IMR-90 (cell line): ENCODE measurements around the gene LUC7L3. TPM values are rescaled to one million over a fixed set of nuclear protein-coding genes. Genes with fewer than 3 reads are reported as not detected.

Experiments
- ATAC-seq: fragments of 200-7000 bp; cut with Tn5 transposase; 2 replicates; pipeline ENCODE4 v1.9.1; 2020; ENCODE audit warnings: low read depth, mild to moderate bottlenecking, moderate library complexity
- BruUV-seq: library from RNA; stranded (reverse); fragments of 400-500 nt; replicated peaks from 2 replicates; lab custom pipeline; 2021; lab: Mats Ljungman, UMichigan
- CTCF ChIA-PET: fragments of 300-600 bp; formaldehyde crosslinking; extraction: SDS; loops from one replicate; lab custom pipeline; 2021; ENCODE audit warnings: antibody characterized with exemption; lab: Yijun Ruan, JAX
- POLR2A ChIA-PET: fragments of 300-600 bp; sonication (Branson Sonifier 250); formaldehyde crosslinking; loops from one replicate; lab custom pipeline; 2022; ENCODE audit warnings: antibody characterized with exemption; ENCODE audit not compliant: unreplicated experiment; lab: Charles Lee
- DNase-seq: peaks from one replicate; pipeline ENCODE4 v3.0.0; 2013
- H2AFZ ChIP-seq: replicated peaks from 2 replicates; pipeline ENCODE3; 2013; ENCODE audit warnings: low read length, mild to moderate bottlenecking; ENCODE audit not compliant: poor library complexity
- H2AK5ac ChIP-seq: 2 replicates; pipeline ENCODE4 v1.6.1; 2013; ENCODE audit warnings: low read depth, low read length, inconsistent platforms
- H2AK9ac ChIP-seq: replicated peaks from 2 replicates; pipeline ENCODE3; 2013; ENCODE audit warnings: mild to moderate bottlenecking, low read depth, low read length, moderate library complexity; ENCODE audit not compliant: poor library complexity
- H2BK120ac ChIP-seq: 2 replicates; pipeline ENCODE4 v1.6.1; 2013; ENCODE audit warnings: low read depth, low read length, inconsistent platforms
- H2BK15ac ChIP-seq: 3 replicates; pipeline ENCODE4 v1.6.1; 2013; ENCODE audit warnings: low read depth, low read length, inconsistent platforms
- H2BK20ac ChIP-seq: 2 replicates; pipeline ENCODE4 v1.6.1; 2013; ENCODE audit warnings: low read depth, mild to moderate bottlenecking, inconsistent platforms, low read length, moderate library complexity
- H2BK5ac ChIP-seq: 2 replicates; pipeline ENCODE4 v1.6.1; 2013; ENCODE audit warnings: mild to moderate bottlenecking, low read depth, low read length, inconsistent platforms; ENCODE audit not compliant: poor library complexity, severe bottlenecking
- H3K14ac ChIP-seq: replicated peaks from 2 replicates; pipeline ENCODE4 v1.6.1; 2013; ENCODE audit warnings: low read depth, low read length, inconsistent platforms
- H3K18ac ChIP-seq: 2 replicates; pipeline ENCODE4 v1.6.1; 2013; ENCODE audit warnings: low read depth, low read length, control low read depth
- H3K23ac ChIP-seq: 2 replicates; pipeline ENCODE4 v1.6.1; 2013; ENCODE audit warnings: low read depth, low read length, inconsistent platforms
- H3K27ac ChIP-seq: 2 replicates; pipeline ENCODE4 v1.5.1; 2013; ENCODE audit warnings: mild to moderate bottlenecking, control low read depth, low read length; ENCODE audit not compliant: insufficient read depth
- H3K27me3 ChIP-seq: 2 replicates; pipeline ENCODE4 v1.6.1; 2013; ENCODE audit warnings: low read length; ENCODE audit not compliant: control insufficient read depth, insufficient read depth
- H3K36me3 ChIP-seq: 2 replicates; pipeline ENCODE4 v1.6.1; 2013; ENCODE audit warnings: low read length, mixed read lengths; ENCODE audit not compliant: control insufficient read depth, insufficient read depth
- H3K4ac ChIP-seq: 2 replicates; pipeline ENCODE4 v1.6.1; 2013; ENCODE audit warnings: low read depth, low read length, inconsistent platforms
- H3K4me1 ChIP-seq: 2 replicates; pipeline ENCODE4 v1.6.1; 2013; ENCODE audit warnings: low read length, mixed read lengths; ENCODE audit not compliant: control insufficient read depth, insufficient read depth
- H3K4me2 ChIP-seq: 2 replicates; pipeline ENCODE4 v1.6.1; 2013; ENCODE audit warnings: low read depth, mild to moderate bottlenecking, control low read depth, low read length, moderate library complexity
- H3K4me3 ChIP-seq: 2 replicates; pipeline ENCODE4 v1.5.1; 2013; ENCODE audit warnings: low read depth, mild to moderate bottlenecking, control low read depth, low read length, moderate library complexity; ENCODE audit not compliant: insufficient read depth
- H3K56ac ChIP-seq: 2 replicates; pipeline ENCODE4 v1.6.1; 2013; ENCODE audit warnings: low read length, inconsistent platforms; ENCODE audit not compliant: insufficient read depth; ENCODE audit errors: extremely low read depth
- H3K79me1 ChIP-seq, 2 experiments: 2 replicates each; pipeline ENCODE4 v1.6.1; 2013; ENCODE audit warnings: low read length in 2 of 2, inconsistent platforms in 1 of 2, low read depth in 1 of 2
- H3K9ac ChIP-seq: 2 replicates; pipeline ENCODE4 v1.6.1; 2013; ENCODE audit warnings: low read depth, low read length, control low read depth
- H3K9me1 ChIP-seq: 2 replicates; pipeline ENCODE4 v1.6.1; 2013; ENCODE audit warnings: low read length, inconsistent platforms; ENCODE audit not compliant: insufficient read depth
- H3K9me3 ChIP-seq: 2 replicates; pipeline ENCODE4 v1.6.1; 2013; ENCODE audit warnings: low read length; ENCODE audit not compliant: control insufficient read depth, insufficient read depth
- H4K20me1 ChIP-seq: 2 replicates; pipeline ENCODE4 v1.6.1; 2013; ENCODE audit warnings: low read length, inconsistent platforms; ENCODE audit not compliant: insufficient read depth
- H4K5ac ChIP-seq: 2 replicates; pipeline ENCODE4 v1.6.1; 2013; ENCODE audit warnings: mild to moderate bottlenecking, low read depth, low read length, control low read depth
- H4K8ac ChIP-seq, 2 experiments: 2 replicates each; pipeline ENCODE4 v1.6.1; 2013; ENCODE audit warnings: low read depth in 2 of 2, low read length in 2 of 2, control low read depth in 1 of 2, inconsistent platforms in 1 of 2
- H4K91ac ChIP-seq: 2 replicates; pipeline ENCODE4 v1.6.1; 2013; ENCODE audit warnings: low read depth, low read length, inconsistent platforms; ENCODE audit not compliant: insufficient read depth
- BHLHE40 ChIP-seq: fragments of 150-350 bp; IDR thresholded peaks from 2 replicates; pipeline ENCODE4 v1.6.1; 2016; ENCODE audit warnings: mild to moderate bottlenecking, low read depth, low read length
- CEBPB ChIP-seq: IDR thresholded peaks from 2 replicates; pipeline ENCODE4 v1.6.1; 2012; ENCODE audit warnings: low read depth, low read length, improper control_type of control experiment
- CHD1 ChIP-seq: IDR thresholded peaks from 2 replicates; pipeline ENCODE4 v1.6.1; 2012; ENCODE audit warnings: low read depth, low read length, improper control_type of control experiment
- CTCF ChIP-seq: conservative IDR thresholded peaks from 2 replicates; pipeline ENCODE4 v1.5.1; 2012; ENCODE audit warnings: mild to moderate bottlenecking, low read depth, low read length, improper control_type of control experiment
- ELK1 ChIP-seq: fragments of 150-350 bp; IDR thresholded peaks from 2 replicates; pipeline ENCODE4 v1.6.1; 2016; ENCODE audit warnings: low read depth, mild to moderate bottlenecking, low read length, moderate library complexity, borderline replicate concordance
- FOS ChIP-seq: fragments of 150-350 bp; IDR thresholded peaks from 2 replicates; pipeline ENCODE4 v1.6.1; 2016; ENCODE audit warnings: low read depth, low read length
- MAFK ChIP-seq: IDR thresholded peaks from 2 replicates; pipeline ENCODE4 v1.6.1; 2012; ENCODE audit warnings: low read depth, low read length, improper control_type of control experiment
- MAZ ChIP-seq: IDR thresholded peaks from 2 replicates; pipeline ENCODE4 v1.6.1; 2012; ENCODE audit warnings: low read depth, mild to moderate bottlenecking, low read length, improper control_type of control experiment, moderate library complexity, borderline replicate concordance
- MXI1 ChIP-seq: IDR thresholded peaks from 2 replicates; pipeline ENCODE4 v1.6.1; 2012; ENCODE audit warnings: low read depth, mild to moderate bottlenecking, low read length, moderate library complexity, borderline replicate concordance
- NFE2L2 ChIP-seq: fragments of 150-350 bp; IDR thresholded peaks from 2 replicates; pipeline ENCODE4 v1.6.1; 2016; ENCODE audit warnings: low read depth, mild to moderate bottlenecking, low read length
- POLR2A ChIP-seq: IDR thresholded peaks from 2 replicates; pipeline ENCODE4 v1.6.1; 2012; ENCODE audit warnings: mild to moderate bottlenecking, low read depth, low read length
- RAD21 ChIP-seq: IDR thresholded peaks from 2 replicates; pipeline ENCODE4 v1.6.1; 2012; ENCODE audit warnings: low read length, improper control_type of control experiment
- RCOR1 ChIP-seq: IDR thresholded peaks from 2 replicates; pipeline ENCODE4 v1.6.1; 2012; ENCODE audit warnings: mild to moderate bottlenecking, low read length, improper control_type of control experiment; ENCODE audit not compliant: insufficient replicate concordance
- RFX5 ChIP-seq: IDR thresholded peaks from 2 replicates; pipeline ENCODE4 v1.8.0; 2012; ENCODE audit warnings: low read depth, mild to moderate bottlenecking, low read length, moderate library complexity
- SMC3 ChIP-seq: fragments of 150-350 bp; IDR thresholded peaks from 2 replicates; pipeline ENCODE4 v1.6.1; 2016; ENCODE audit warnings: low read depth, mild to moderate bottlenecking, antibody characterized with exemption, low read length, moderate library complexity
- USF2 ChIP-seq: fragments of 150-350 bp; IDR thresholded peaks from 2 replicates; pipeline ENCODE4 v1.6.1; 2017; ENCODE audit warnings: mild to moderate bottlenecking, antibody characterized with exemption, low read length, low read depth
- WGBS, 2 experiments: methylation state at CpG; one replicate each; pipeline versions ENCODE4 v1.1.5 to v1.1.7; 2013; ENCODE audit warnings: missing lambda C conversion rate in 2 of 2; ENCODE audit not compliant: insufficient read length in 1 of 2; ENCODE audit errors: extremely low coverage in 2 of 2; 5-methylcytosine and 5-hydroxymethylcytosine counted together
- dilution Hi-C: fragments of 300-500 bp; cut with HindIII; formaldehyde crosslinking; loops from one replicate; pipeline ENCODE4 v1.14.3; 2018; ENCODE audit warnings: low sequenced_read_pairs; ENCODE audit not compliant: unreplicated experiment
- in situ Hi-C: fragments of 300-500 bp; cut with MboI; formaldehyde crosslinking; loops from 3 replicates; pipeline ENCODE4 v1.14.3; 2019; ENCODE audit warnings: low sequenced_read_pairs, inconsistent platforms, mixed read lengths
- intact Hi-C: fragments of 100-400 bp; cut with micrococcal nuclease; formaldehyde crosslinking; loops from 2 replicates; pipeline ENCODE4 v1.10.0; 2022
- polyA plus RNA-seq, 3 experiments: library from polyadenylated mRNA; depleted of rRNA; stranded (reverse); fragments of >200 nt; gene quantifications; 2 replicates each; pipeline ENCODE4 v1.2.3, GENCODE V29; 2012; ENCODE audit warnings: low replicate concordance in 1 of 3
- total RNA-seq: library from RNA; depleted of rRNA; stranded (reverse); fragments of >200 nt; gene quantifications from 2 replicates; pipeline ENCODE4 v1.2.3, GENCODE V29; 2012

LUC7L3 gene
- total and polyA plus RNA-seq, 2 of the 4 experiments (the other 2 are of a cell fraction): 17.7 to 44.7 TPM

DNA sequence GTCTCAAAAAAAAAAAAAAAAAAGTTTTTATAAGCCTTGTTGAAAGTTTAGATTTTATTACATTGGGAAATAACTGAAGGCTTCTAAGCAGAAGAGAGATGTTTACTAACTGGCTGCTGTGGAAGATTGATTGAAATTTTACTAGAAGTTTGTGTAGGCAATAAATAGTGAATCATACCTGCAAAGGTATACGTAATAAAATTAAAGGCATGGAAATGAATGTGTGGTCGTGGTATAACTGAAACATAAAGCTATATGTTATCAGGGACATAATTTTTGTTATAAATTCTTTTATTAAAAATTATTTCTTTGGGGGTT is 8.7 kb downstream of the LUC7L3 start:
- H3K9me3 ChIP-seq: no peaks in the 10 kb centered on the region
- H3K9me1 ChIP-seq: peaks cover 16% of the 10 kb centered on the region
- POLR2A ChIA-PET: interaction anchor here (0.6 kb wide), 1 partner anchor 70 kb away, joined by 9 read pairs; no protein-coding TSS in a partner anchor
- H2BK120ac ChIP-seq: no peak overlapping the region
- H2BK5ac ChIP-seq: no peak overlapping the region
- no peak overlapping the region for H3K4ac ChIP-seq
- TF ChIP-seq FOS (no peak), MAFK (no peak), USF2 (no peak), BHLHE40 (no peak), RCOR1 (no peak), POLR2A (no peak), RAD21 (no peak), CEBPB (no peak), CHD1 (no peak), NFE2L2 (no peak), ELK1 (no peak), SMC3 (no peak), RFX5 (no peak), CTCF (no peak), MAZ (no peak), MXI1 (no peak)
- no peak overlapping the region for H4K8ac ChIP-seq
- H3K18ac ChIP-seq: no peak overlapping the region
- H3K4me3 ChIP-seq: no peak overlapping the region
- H3K27ac ChIP-seq: no peak overlapping the region
- H3K27me3 ChIP-seq: no peaks in the 10 kb centered on the region
- H3K14ac ChIP-seq: no peak overlapping the region
- H4K91ac ChIP-seq: no peak overlapping the region
- H3K36me3 ChIP-seq: 0 out of 2 replicates have a peak, but pooled peaks cover 3% of the 10 kb centered on the region
- peaks cover 0 to 45% of the 10 kb centered on the region in 2 experiments; a peak in 3 of 4 replicates for H3K79me1 ChIP-seq
- no peak overlapping the region for H3K9ac ChIP-seq
- no peak overlapping the region for H2AK9ac ChIP-seq
- H2AFZ ChIP-seq: no peak overlapping the region
- in situ Hi-C loops: no loop called here
- DNase-seq (no peak), ATAC-seq (no peak)
- CTCF ChIA-PET: no interaction called here
- dilution Hi-C loops: no loop called here
- H3K23ac ChIP-seq: no peak overlapping the region
- H2AK5ac ChIP-seq: no peak overlapping the region
- intact Hi-C loops: no loop called here
- no peak overlapping the region for H3K56ac ChIP-seq
- peaks cover 10% of the 10 kb centered on the region for H3K4me1 ChIP-seq
- no CpG with 5 or more reads among the region's 2 CpGs for WGBS, 2 experiments
- H3K4me2 ChIP-seq: no peak overlapping the region
- H4K20me1 ChIP-seq: peaks cover 95% of the 10 kb centered on the region
- no peak overlapping the region for H2BK20ac ChIP-seq
- no peak overlapping the region for H4K5ac ChIP-seq
- BruUV-seq: no TSS peak
- H2BK15ac ChIP-seq: no peak overlapping the region
